ENCODE data around the gene PIM2. TPM values are rescaled to one million over a fixed set of nuclear protein-coding genes. Genes with fewer than 3 reads are reported as not detected.

PIM2 gene
- total and polyA plus RNA-seq, 2 of the 13 experiments (the other 11 are each of a cell fraction or from before 2014, with no cell fraction given) = 14.4 to 15.8 TPM

GRCh38 chrX:48893556-48894348 lies 25.1 kb downstream of the PIM2 start:
- in situ Hi-C loops (cut with HindIII; ENCODE audit: extremely low pct_ligation_motif_present, low pct_unique_long_range_greater_than_20kb) = no loop called here
- H3K4me2 ChIP-seq (ENCODE audit: low read depth, low read length) = no peak overlapping the region
- H3K9me3 ChIP-seq (ENCODE audit: low read length) = no peaks in the 10 kb centered on the region
- TF ChIP-seq PAWR (CRISPR knock-in tag; IDR thresholded peaks at IDR 0.05; ENCODE audit: borderline replicate concordance) = no peak
- no peak for TF ChIP-seq CC2D1A (CRISPR knock-in tag; IDR thresholded peaks at IDR 0.05)
- TF ChIP-seq SALL1 (CRISPR knock-in tag; IDR thresholded peaks at IDR 0.05) = no peak
- TF ChIP-seq ZNF275 (CRISPR knock-in tag; IDR thresholded peaks at IDR 0.05; ENCODE audit: borderline replicate concordance) = no peak
- no peak for TF ChIP-seq NRL (CRISPR knock-in tag; IDR thresholded peaks at IDR 0.05; ENCODE audit: borderline replicate concordance)
- no peak for TF ChIP-seq TEAD3 (CRISPR knock-in tag; optimal IDR thresholded peaks at IDR 0.05; ENCODE audit: borderline replicate concordance)
- TF ChIP-seq POLR2AphosphoS5 (IDR thresholded peaks at IDR 0.05; ENCODE audit: low read depth, low read length) = no peak
- no peak for TF ChIP-seq ZBTB20 (CRISPR knock-in tag; IDR thresholded peaks at IDR 0.05; ENCODE audit: borderline replicate concordance, low read depth)
- no peak for TF ChIP-seq GMEB2 (CRISPR knock-in tag; IDR thresholded peaks at IDR 0.05; ENCODE audit: low read depth)
- no peak for DNase-seq (ENCODE audit: low spot score)
- intact Hi-C loops (cut with micrococcal nuclease; ENCODE audit: unreplicated experiment) = no loop called here
- no peak overlapping the region for H3K27ac ChIP-seq (ENCODE audit: extremely low read length, insufficient read depth, low read length)
- FAIRE-seq = no peak
- BruUV-seq (replicated peaks) = no TSS peak
- no peak overlapping the region for H3K9ac ChIP-seq (ENCODE audit: insufficient read depth, low read depth, low read length)
- no peak overlapping the region for H2AFZ ChIP-seq (ENCODE audit: low read length)
- 100% methylated on average over 2 of the region's 16 CpGs for WGBS (ENCODE audit: low lambda C conversion rate)
- H3K27me3 ChIP-seq (ENCODE audit: control insufficient read depth in 1 of 2, insufficient read depth in 2 of 2, low read length in 2 of 2) = no peaks in the 10 kb centered on the region
- ChIA-PET CTCF (ENCODE audit: low intra/inter-chr PET ratio, low total read pairs) (no interaction called here), POLR2A (no interaction called here)
- no peak for ATAC-seq
- peaks cover 20% of the 10 kb centered on the region for H3K79me2 ChIP-seq (ENCODE audit: insufficient read depth, low read length)
- peaks cover 31% of the 10 kb centered on the region for H3K4me1 ChIP-seq (ENCODE audit: insufficient read depth, low read length)
- H4K20me1 ChIP-seq (ENCODE audit: insufficient read depth, low read length) = no peaks in the 10 kb centered on the region; the same call in 1 of the 2 replicates
- H3K36me3 ChIP-seq (replicated peaks in 1 of 2; ENCODE audit: control insufficient read depth in 1 of 2, insufficient read depth in 2 of 2, low read length in 2 of 2) = peaks cover 0 to 6% of the 10 kb centered on the region in 2 experiments; a peak in 1 of 5 replicates
- H3K4me3 ChIP-seq (replicated peaks in 1 of 3; ENCODE audit: insufficient read depth in 1 of 3, low read depth in 2 of 3, low read length in 3 of 3) = no peak overlapping the region

Data from HepG2 (cell line).